ENCODE measurements around the gene SHISA5.

- no peak for TF ChIP-seq SP1 (IDR thresholded peaks at IDR 0.05)
- TF ChIP-seq FOXM1 (IDR thresholded peaks at IDR 0.05; ENCODE audit: borderline replicate concordance) = no peak
These were observed 74.5 kb downstream of the SHISA5 start for GRCh38 chr3:48429317-48429959.
